Adipose tissue (tissue), 3 donors: ENCODE data around the gene FAT3. TPM values are rescaled to one million over a fixed set of nuclear protein-coding genes. Genes with fewer than 3 reads are reported as not detected.

ENCODE experiments used
- H3K27ac ChIP-seq: one replicate; pipeline ENCODE4 v1.5.1; 2013; ENCODE audit warnings: low read depth, low read length
- WGBS, 3 donors: extraction: QIAGEN DNeasy Blood & Tissue Kit; methylation state at CpG; one replicate each; pipeline ENCODE4 v1.1.7; 2013; 5-methylcytosine and 5-hydroxymethylcytosine counted together
- polyA plus RNA-seq, 3 donors: library from polyadenylated mRNA; stranded (reverse); fragments of 200-250 nt; gene quantifications; one replicate each; pipeline ENCODE4 v1.2.3, GENCODE V29; 2013
- donor health status: healthy with polysubstance abuse.
- donor health status: Bipolar disorder and iron deficiency.
- donor health status: healthy.

FAT3 gene
- under 1 TPM; 0.05 to 0.27 (median 0.22) TPM for polyA plus RNA-seq

DNA sequence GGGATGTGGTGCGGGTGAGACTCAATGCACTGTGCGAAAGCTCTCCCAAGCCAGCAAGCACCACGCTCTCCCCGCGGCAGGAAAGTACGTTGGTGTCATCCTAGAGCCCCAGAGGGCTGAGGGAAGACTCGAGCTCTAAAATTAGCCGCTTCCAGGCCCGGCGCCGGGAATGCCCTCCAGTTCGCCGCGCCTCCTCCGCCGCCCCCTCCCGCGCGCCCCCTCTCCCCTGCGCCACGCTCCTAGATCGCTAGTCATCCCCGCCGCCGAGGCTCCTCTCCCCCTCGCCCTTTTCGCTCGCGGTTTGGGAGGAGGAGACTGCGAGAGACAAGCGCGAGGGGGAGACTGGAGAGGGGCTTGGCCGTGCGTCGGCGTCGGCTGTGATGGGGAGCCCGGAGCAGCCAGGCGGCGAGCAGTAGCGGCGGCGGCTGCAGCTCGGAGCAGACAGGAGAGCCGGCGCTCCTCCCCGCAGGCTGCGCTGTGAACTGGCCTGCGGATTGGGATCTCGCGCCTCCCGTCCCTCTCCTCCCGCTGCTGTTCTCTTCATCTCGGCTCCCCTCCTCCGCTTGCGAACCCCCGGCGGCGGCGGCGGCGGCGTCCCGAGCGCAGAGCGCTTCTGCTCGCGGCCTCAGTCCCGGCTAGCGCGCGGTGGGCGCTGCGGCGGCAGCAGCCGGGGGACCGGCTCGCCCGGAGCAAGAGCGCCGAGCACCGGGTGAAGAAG is at the start of gene FAT3:
TSS of gene FAT3 (plus strand) at position 412 of the 718 bp plus-strand sequence. CDS start 127,295 bp downstream, outside the sequence.
- no peak within 1 kb of the TSS for H3K27ac ChIP-seq
- WGBS, 3 donors, result 1% methylated on average over 46 to 82 of the region's 82 CpGs

DNA sequence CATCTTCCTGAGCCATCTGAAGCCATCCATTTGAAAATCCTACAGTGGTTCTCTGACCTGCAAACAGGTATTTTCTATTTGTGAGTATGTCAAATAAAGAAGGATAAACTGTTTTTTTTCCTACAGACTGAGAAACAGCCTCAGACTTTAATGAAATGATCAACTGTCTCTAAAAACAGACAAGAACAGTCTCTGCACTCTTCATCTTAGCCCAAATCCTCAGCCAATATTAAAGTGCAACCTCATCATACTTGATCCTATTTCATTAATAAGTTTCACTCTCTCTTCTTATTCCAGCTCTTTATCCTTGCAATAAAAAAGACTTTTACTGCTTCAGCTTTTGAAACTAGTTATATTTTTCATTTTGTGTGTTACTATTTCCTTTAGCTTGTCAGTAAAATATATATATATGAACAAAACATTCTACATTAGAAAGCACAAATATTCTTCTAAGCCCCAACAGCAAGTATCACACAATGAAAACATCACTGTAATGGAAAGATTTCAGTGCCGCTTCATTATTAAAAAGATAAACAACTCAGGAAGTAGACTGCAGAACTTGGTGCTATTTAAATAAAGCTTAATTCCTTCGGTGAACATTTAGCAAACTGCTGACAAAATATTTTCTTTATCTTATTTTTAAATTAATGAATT is 45.5 kb upstream of the FAT3 start:
- H3K27ac ChIP-seq, result no peak overlapping the region
- WGBS, 3 donors, result 59 to 78% (median 67%) methylated on average over 2 of the region's 2 CpGs

- H3K27ac ChIP-seq, result no peak overlapping the region
Observed at GRCh38 chr11:92180226-92180625, 44.4 kb upstream of the FAT3 start.

DNA sequence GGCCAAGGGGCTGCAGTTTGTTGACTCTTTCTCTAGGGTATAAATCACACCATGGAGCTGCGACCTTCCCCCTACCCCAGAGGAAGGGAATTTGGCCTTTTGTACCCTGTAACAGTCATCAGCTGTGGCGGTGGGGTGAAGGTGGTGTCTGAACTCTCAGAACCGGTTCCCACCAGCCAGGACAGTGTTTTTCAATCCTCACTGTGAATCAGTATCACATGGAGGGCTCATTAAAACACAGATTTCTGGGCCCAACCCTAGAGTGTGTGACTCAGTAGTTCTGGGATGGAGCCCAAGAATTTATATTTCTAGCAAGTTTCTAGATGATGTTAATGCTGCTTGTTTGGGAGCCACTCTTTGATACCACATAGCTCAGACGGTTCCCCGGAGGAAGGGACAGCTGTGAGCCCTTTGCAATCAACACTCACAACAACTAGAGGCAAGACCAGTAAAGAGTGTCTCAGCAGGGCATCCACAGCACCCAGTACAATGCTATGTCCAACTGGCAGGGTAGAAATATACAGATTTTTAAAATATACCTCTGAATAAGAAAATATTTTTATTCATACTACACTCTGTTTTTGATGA is 43.9 kb upstream of the FAT3 start:
- no peak overlapping the region for H3K27ac ChIP-seq
- 43 to 54% (median 50%) methylated on average over 5 of the region's 5 CpGs for WGBS, 3 donors

- H3K27ac ChIP-seq, result no peak overlapping the region
- 41 to 65% (median 54%) methylated on average over 2 of the region's 2 CpGs for WGBS, 3 donors
Observed at GRCh38 chr11:92190535-92191206, 33.9 kb upstream of the FAT3 start.

GRCh38 chr11:92192141-92192540 is 32.5 kb upstream of the FAT3 start:
- H3K27ac ChIP-seq, result no peak overlapping the region

DNA sequence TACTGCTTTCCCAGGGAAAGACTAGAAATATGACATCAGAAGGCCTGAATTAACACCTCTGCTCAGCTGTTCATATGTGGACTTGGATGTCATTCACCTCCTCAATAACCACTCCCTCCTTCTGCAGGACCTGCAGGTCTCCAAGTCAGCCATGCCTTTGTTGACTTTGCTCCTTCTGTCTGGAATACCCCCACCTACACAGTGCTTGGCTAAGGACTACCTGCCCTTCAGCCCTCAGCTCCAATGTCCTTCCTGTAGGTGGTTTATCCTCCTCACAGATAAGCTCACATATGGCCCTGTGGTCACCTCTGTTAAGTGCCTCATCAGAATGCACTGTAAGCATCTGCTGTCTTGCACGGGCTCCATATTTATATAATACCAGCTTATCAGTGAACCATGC is 26.4 kb upstream of the FAT3 start:
- 85 to 88% (median 86%) methylated on average over 1 of the region's 1 CpG for WGBS, 3 donors
- H3K27ac ChIP-seq, result no peak overlapping the region

GRCh38 chr11:92199991-92200390 is 24.6 kb upstream of the FAT3 start:
- H3K27ac ChIP-seq, result no peak overlapping the region
- WGBS, 3 donors, result 59 to 76% (median 72%) methylated on average over 3 of the region's 3 CpGs

GRCh38 chr11:92204731-92205130 is 19.9 kb upstream of the FAT3 start:
- no peak overlapping the region for H3K27ac ChIP-seq
- 29 to 43% (median 33%) methylated on average over 2 of the region's 2 CpGs for WGBS, 3 donors

- WGBS, 3 donors, result 76 to 86% (median 80%) methylated on average over 2 of the region's 2 CpGs
- no peak overlapping the region for H3K27ac ChIP-seq
Observed at GRCh38 chr11:92206441-92206840, 18.2 kb upstream of the FAT3 start.

GRCh38 chr11:92211576-92212167 is 12.9 kb upstream of the FAT3 start:
- H3K27ac ChIP-seq, result no peak overlapping the region
- 55 to 74% (median 72%) methylated on average over 5 of the region's 5 CpGs for WGBS, 3 donors

DNA sequence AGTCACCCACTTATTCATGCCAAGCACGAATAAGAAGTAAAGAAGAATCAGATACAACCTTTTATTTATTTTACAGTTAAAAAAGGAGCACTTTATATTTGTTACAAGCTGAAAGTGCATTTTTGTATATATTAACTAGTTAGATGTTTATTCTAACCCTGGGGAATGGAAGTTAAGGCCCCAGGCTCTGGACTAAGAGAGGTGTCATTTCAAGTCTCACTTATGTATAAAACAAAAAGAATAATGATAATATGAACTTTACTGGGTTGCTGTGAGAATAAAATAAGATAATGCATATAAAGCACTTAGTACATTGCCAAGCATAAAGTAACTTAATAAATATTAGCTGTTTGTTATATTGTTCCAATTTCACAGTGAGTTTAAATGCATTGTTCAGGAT is 12.1 kb upstream of the FAT3 start:
- 50 to 55% (median 53%) methylated on average over 1 of the region's 1 CpG for WGBS, 3 donors
- H3K27ac ChIP-seq, result no peak overlapping the region

DNA sequence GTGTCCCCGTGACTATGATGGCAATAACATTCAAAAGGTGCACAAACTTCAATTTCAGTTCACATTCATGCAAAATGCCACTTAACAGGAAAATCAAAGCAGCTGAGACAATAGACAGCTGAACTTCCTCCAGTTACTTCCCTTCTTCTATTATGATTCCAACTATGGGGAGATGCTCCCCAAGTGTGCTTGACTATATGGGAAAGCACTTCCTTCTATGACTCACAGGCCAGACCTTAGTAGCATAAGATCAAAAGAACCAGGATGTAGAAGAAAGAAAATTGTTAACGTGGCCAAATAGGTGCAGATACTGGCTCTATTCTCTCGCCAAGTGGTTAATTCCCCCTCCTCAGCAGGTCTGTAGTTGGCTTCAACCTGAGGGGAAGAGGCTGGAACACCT is 7.8 kb upstream of the FAT3 start:
- H3K27ac ChIP-seq, result no peak overlapping the region
- WGBS, 3 donors, result 52 to 60% (median 60%) methylated on average over 3 of the region's 3 CpGs

DNA sequence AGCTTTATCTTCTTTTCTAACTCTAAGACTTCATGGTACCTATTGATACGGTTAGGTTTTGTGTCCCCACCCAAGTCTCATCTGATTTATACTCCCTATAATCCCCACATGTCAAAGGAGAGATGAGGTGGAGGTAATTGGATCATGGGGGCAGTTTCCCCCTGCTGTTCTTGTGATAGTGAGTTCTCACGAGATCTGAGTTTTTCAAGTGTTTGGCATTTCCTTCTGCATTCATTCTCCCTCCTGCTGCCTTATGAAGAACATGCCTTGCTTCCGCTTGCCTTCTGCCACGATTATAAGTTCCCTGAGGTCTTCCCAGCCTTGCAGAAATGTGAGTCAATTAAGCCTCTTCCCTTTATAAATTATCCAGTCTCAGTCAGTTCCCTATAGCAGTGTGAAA is 5.1 kb upstream of the FAT3 start:
- H3K27ac ChIP-seq, result no peak overlapping the region
- WGBS, 3 donors, result 53 to 69% (median 55%) methylated on average over 4 of the region's 4 CpGs

GRCh38 chr11:92222701-92223100 is 1.9 kb upstream of the FAT3 start:
- no peak overlapping the region for H3K27ac ChIP-seq
- WGBS, 3 donors, result 52 to 61% (median 57%) methylated on average over 1 of the region's 1 CpG

DNA sequence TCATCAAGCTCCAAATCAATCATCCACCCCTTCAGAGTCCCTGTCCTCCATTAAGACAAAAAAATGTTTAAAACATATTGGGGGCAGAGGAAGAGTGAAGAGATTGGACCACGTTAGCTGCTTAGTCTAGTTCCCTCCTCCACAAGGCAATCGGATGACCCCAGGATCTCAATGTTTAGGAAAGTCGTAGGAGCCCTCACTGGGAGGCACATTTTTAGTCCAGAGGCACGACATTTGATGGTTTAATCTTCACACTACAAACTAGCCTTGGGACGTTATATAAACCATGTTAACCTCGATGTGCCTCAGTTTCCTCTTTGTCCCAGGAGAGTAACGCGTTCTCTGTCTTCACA is 588 bp upstream of the FAT3 start:
- WGBS, 3 donors, result 1 to 2% (median 1%) methylated on average over 8 of the region's 8 CpGs
- H3K27ac ChIP-seq, result no peak overlapping the region

DNA sequence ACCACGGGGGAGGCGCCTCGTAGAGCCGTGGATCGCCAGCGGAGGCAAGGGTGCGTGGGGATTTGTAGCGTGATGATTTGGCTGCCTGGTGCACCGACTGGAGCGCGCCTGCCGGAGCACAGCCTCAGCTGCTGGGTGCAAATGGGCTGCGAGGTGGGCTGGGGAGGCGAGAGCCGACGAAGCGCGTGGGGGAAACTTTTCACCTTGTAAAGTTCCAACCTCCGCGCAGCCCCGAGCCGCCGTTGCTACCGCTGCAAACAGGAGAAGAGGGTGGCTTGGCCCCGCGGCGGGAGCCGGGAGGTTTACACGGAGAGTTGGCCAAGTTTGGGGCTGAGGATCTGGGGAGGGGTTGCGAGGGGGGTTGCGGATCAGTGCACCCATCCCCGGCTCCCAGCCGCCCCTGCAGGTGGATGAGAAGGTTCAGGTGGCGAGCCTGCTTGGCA is 528 bp downstream of the FAT3 start:
- H3K27ac ChIP-seq, result no peak overlapping the region
- 1% methylated on average over 33 to 34 of the region's 34 CpGs for WGBS, 3 donors

DNA sequence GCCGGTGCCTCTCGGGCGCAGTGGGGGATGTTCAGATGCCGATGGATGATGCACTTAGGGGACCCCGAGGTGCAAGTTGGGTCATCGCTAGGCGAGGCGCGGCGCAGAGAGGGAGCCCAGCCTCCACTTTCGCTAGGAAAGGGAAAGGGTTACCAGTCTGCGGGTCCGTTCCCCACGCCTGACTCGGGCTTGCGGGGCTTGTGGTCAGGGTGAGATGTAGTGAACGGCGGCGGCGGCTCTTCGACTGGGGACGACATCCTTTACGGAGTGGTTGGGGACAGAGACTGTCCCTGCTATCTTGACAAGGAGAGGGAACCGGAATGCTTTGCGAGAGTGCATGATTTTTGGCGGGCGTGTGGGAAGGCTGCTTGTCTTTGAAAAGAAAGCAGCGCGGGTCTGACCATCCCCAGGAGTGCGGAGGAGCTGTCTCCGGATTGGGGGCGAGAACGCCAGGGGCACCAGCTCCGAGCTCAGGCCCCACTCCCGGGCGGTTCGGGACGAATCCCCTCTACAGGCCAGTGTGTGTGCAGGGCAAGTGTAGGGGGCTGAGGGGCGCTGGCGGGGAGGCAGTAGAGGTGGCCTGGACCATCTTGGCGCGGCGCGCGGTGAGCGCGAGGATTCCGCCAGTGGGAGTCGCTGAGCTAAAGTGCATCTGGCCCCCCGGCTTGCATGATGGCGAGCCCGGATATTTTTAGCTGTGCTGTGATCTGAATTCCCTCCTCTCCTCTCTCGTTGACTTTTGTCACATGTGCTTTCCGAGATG is 1.1 kb downstream of the FAT3 start:
- 1 to 3% (median 2%) methylated on average over 54 of the region's 54 CpGs for WGBS, 3 donors
- no peak overlapping the region for H3K27ac ChIP-seq
